IMR-90 (cell line): ENCODE data around the gene KATNB1. TPM values are rescaled to one million over a fixed set of nuclear protein-coding genes. Genes with fewer than 3 reads are reported as not detected.

ENCODE experiments used
- ATAC-seq: fragments of 200-7000 bp; cut with Tn5 transposase; 2 replicates; pipeline ENCODE4 v1.9.1; 2020; ENCODE audit warnings: low read depth, mild to moderate bottlenecking, moderate library complexity
- BruUV-seq: library from RNA; stranded (reverse); fragments of 400-500 nt; replicated peaks from 2 replicates; lab custom pipeline; 2021; lab: Mats Ljungman, UMichigan
- CTCF ChIA-PET: fragments of 300-600 bp; formaldehyde crosslinking; extraction: SDS; loops from one replicate; lab custom pipeline; 2021; ENCODE audit warnings: antibody characterized with exemption; lab: Yijun Ruan, JAX
- POLR2A ChIA-PET: fragments of 300-600 bp; sonication (Branson Sonifier 250); formaldehyde crosslinking; loops from one replicate; lab custom pipeline; 2022; ENCODE audit warnings: antibody characterized with exemption; ENCODE audit not compliant: unreplicated experiment; lab: Charles Lee
- DNase-seq: peaks from one replicate; pipeline ENCODE4 v3.0.0; 2013
- H2AFZ ChIP-seq: replicated peaks from 2 replicates; pipeline ENCODE3; 2013; ENCODE audit warnings: low read length, mild to moderate bottlenecking; ENCODE audit not compliant: poor library complexity
- H2AK5ac ChIP-seq: 2 replicates; pipeline ENCODE4 v1.6.1; 2013; ENCODE audit warnings: low read depth, low read length, inconsistent platforms
- H2AK9ac ChIP-seq: replicated peaks from 2 replicates; pipeline ENCODE3; 2013; ENCODE audit warnings: mild to moderate bottlenecking, low read depth, low read length, moderate library complexity; ENCODE audit not compliant: poor library complexity
- H2BK120ac ChIP-seq: 2 replicates; pipeline ENCODE4 v1.6.1; 2013; ENCODE audit warnings: low read depth, low read length, inconsistent platforms
- H2BK15ac ChIP-seq: 3 replicates; pipeline ENCODE4 v1.6.1; 2013; ENCODE audit warnings: low read depth, low read length, inconsistent platforms
- H2BK20ac ChIP-seq: 2 replicates; pipeline ENCODE4 v1.6.1; 2013; ENCODE audit warnings: low read depth, mild to moderate bottlenecking, inconsistent platforms, low read length, moderate library complexity
- H2BK5ac ChIP-seq: 2 replicates; pipeline ENCODE4 v1.6.1; 2013; ENCODE audit warnings: mild to moderate bottlenecking, low read depth, low read length, inconsistent platforms; ENCODE audit not compliant: poor library complexity, severe bottlenecking
- H3K14ac ChIP-seq: replicated peaks from 2 replicates; pipeline ENCODE4 v1.6.1; 2013; ENCODE audit warnings: low read depth, low read length, inconsistent platforms
- H3K18ac ChIP-seq: 2 replicates; pipeline ENCODE4 v1.6.1; 2013; ENCODE audit warnings: low read depth, low read length, control low read depth
- H3K23ac ChIP-seq: 2 replicates; pipeline ENCODE4 v1.6.1; 2013; ENCODE audit warnings: low read depth, low read length, inconsistent platforms
- H3K27ac ChIP-seq: 2 replicates; pipeline ENCODE4 v1.5.1; 2013; ENCODE audit warnings: mild to moderate bottlenecking, control low read depth, low read length; ENCODE audit not compliant: insufficient read depth
- H3K27me3 ChIP-seq: 2 replicates; pipeline ENCODE4 v1.6.1; 2013; ENCODE audit warnings: low read length; ENCODE audit not compliant: control insufficient read depth, insufficient read depth
- H3K36me3 ChIP-seq: 2 replicates; pipeline ENCODE4 v1.6.1; 2013; ENCODE audit warnings: low read length, mixed read lengths; ENCODE audit not compliant: control insufficient read depth, insufficient read depth
- H3K4ac ChIP-seq: 2 replicates; pipeline ENCODE4 v1.6.1; 2013; ENCODE audit warnings: low read depth, low read length, inconsistent platforms
- H3K4me1 ChIP-seq: 2 replicates; pipeline ENCODE4 v1.6.1; 2013; ENCODE audit warnings: low read length, mixed read lengths; ENCODE audit not compliant: control insufficient read depth, insufficient read depth
- H3K4me2 ChIP-seq: 2 replicates; pipeline ENCODE4 v1.6.1; 2013; ENCODE audit warnings: low read depth, mild to moderate bottlenecking, control low read depth, low read length, moderate library complexity
- H3K4me3 ChIP-seq: 2 replicates; pipeline ENCODE4 v1.5.1; 2013; ENCODE audit warnings: low read depth, mild to moderate bottlenecking, control low read depth, low read length, moderate library complexity; ENCODE audit not compliant: insufficient read depth
- H3K56ac ChIP-seq: 2 replicates; pipeline ENCODE4 v1.6.1; 2013; ENCODE audit warnings: low read length, inconsistent platforms; ENCODE audit not compliant: insufficient read depth; ENCODE audit errors: extremely low read depth
- H3K79me1 ChIP-seq, 2 experiments: 2 replicates each; pipeline ENCODE4 v1.6.1; 2013; ENCODE audit warnings: low read length in 2 of 2, inconsistent platforms in 1 of 2, low read depth in 1 of 2
- H3K9ac ChIP-seq: 2 replicates; pipeline ENCODE4 v1.6.1; 2013; ENCODE audit warnings: low read depth, low read length, control low read depth
- H3K9me1 ChIP-seq: 2 replicates; pipeline ENCODE4 v1.6.1; 2013; ENCODE audit warnings: low read length, inconsistent platforms; ENCODE audit not compliant: insufficient read depth
- H3K9me3 ChIP-seq: 2 replicates; pipeline ENCODE4 v1.6.1; 2013; ENCODE audit warnings: low read length; ENCODE audit not compliant: control insufficient read depth, insufficient read depth
- H4K20me1 ChIP-seq: 2 replicates; pipeline ENCODE4 v1.6.1; 2013; ENCODE audit warnings: low read length, inconsistent platforms; ENCODE audit not compliant: insufficient read depth
- H4K5ac ChIP-seq: 2 replicates; pipeline ENCODE4 v1.6.1; 2013; ENCODE audit warnings: mild to moderate bottlenecking, low read depth, low read length, control low read depth
- H4K8ac ChIP-seq, 2 experiments: 2 replicates each; pipeline ENCODE4 v1.6.1; 2013; ENCODE audit warnings: low read depth in 2 of 2, low read length in 2 of 2, control low read depth in 1 of 2, inconsistent platforms in 1 of 2
- H4K91ac ChIP-seq: 2 replicates; pipeline ENCODE4 v1.6.1; 2013; ENCODE audit warnings: low read depth, low read length, inconsistent platforms; ENCODE audit not compliant: insufficient read depth
- CEBPB ChIP-seq: IDR thresholded peaks from 2 replicates; pipeline ENCODE4 v1.6.1; 2012; ENCODE audit warnings: low read depth, low read length, improper control_type of control experiment
- CHD1 ChIP-seq: IDR thresholded peaks from 2 replicates; pipeline ENCODE4 v1.6.1; 2012; ENCODE audit warnings: low read depth, low read length, improper control_type of control experiment
- MAFK ChIP-seq: IDR thresholded peaks from 2 replicates; pipeline ENCODE4 v1.6.1; 2012; ENCODE audit warnings: low read depth, low read length, improper control_type of control experiment
- POLR2A ChIP-seq: IDR thresholded peaks from 2 replicates; pipeline ENCODE4 v1.6.1; 2012; ENCODE audit warnings: mild to moderate bottlenecking, low read depth, low read length
- RAD21 ChIP-seq: IDR thresholded peaks from 2 replicates; pipeline ENCODE4 v1.6.1; 2012; ENCODE audit warnings: low read length, improper control_type of control experiment
- RFX5 ChIP-seq: IDR thresholded peaks from 2 replicates; pipeline ENCODE4 v1.8.0; 2012; ENCODE audit warnings: low read depth, mild to moderate bottlenecking, low read length, moderate library complexity
- SMC3 ChIP-seq: fragments of 150-350 bp; IDR thresholded peaks from 2 replicates; pipeline ENCODE4 v1.6.1; 2016; ENCODE audit warnings: low read depth, mild to moderate bottlenecking, antibody characterized with exemption, low read length, moderate library complexity
- WGBS, 2 experiments: methylation state at CpG; one replicate each; pipeline versions ENCODE4 v1.1.5 to v1.1.7; 2013; ENCODE audit warnings: missing lambda C conversion rate in 2 of 2; ENCODE audit not compliant: insufficient read length in 1 of 2; ENCODE audit errors: extremely low coverage in 2 of 2; 5-methylcytosine and 5-hydroxymethylcytosine counted together
- dilution Hi-C: fragments of 300-500 bp; cut with HindIII; formaldehyde crosslinking; loops from one replicate; pipeline ENCODE4 v1.14.3; 2018; ENCODE audit warnings: low sequenced_read_pairs; ENCODE audit not compliant: unreplicated experiment
- in situ Hi-C: fragments of 300-500 bp; cut with MboI; formaldehyde crosslinking; loops from 3 replicates; pipeline ENCODE4 v1.14.3; 2019; ENCODE audit warnings: low sequenced_read_pairs, inconsistent platforms, mixed read lengths
- intact Hi-C: fragments of 100-400 bp; cut with micrococcal nuclease; formaldehyde crosslinking; loops from 2 replicates; pipeline ENCODE4 v1.10.0; 2022
- polyA plus RNA-seq, 3 experiments: library from polyadenylated mRNA; depleted of rRNA; stranded (reverse); fragments of >200 nt; gene quantifications; 2 replicates each; pipeline ENCODE4 v1.2.3, GENCODE V29; 2012; ENCODE audit warnings: low replicate concordance in 1 of 3
- total RNA-seq: library from RNA; depleted of rRNA; stranded (reverse); fragments of >200 nt; gene quantifications from 2 replicates; pipeline ENCODE4 v1.2.3, GENCODE V29; 2012
- TF ChIP-seq, protein P1 (sequence below): fragments of 150-350 bp; IDR thresholded peaks from 2 replicates; pipeline ENCODE4 v1.6.1; 2017; ENCODE audit warnings: mild to moderate bottlenecking, antibody characterized with exemption, low read length, low read depth

The KATNB1 gene
- total and polyA plus RNA-seq, 2 of the 4 experiments (the other 2 are of a cell fraction): 10.9 to 23.5 TPM

GRCh38 chr16:57690782-57691471 is 44.6 kb upstream of the KATNB1 start:
- CTCF ChIA-PET: no interaction called here
- intact Hi-C loops: no loop called here

More at GRCh38 chr16:57690782-57691471, 44.6 kb upstream of the KATNB1 start:
- in situ Hi-C loops (no loop called here), dilution Hi-C loops (no loop called here)
- Histone ChIP-seq H3K4ac (no peak overlapping the region), H3K14ac (no peak overlapping the region), H3K4me3 (no peak overlapping the region), H4K5ac (no peak overlapping the region), H3K36me3 (no peaks in the 10 kb centered on the region), H4K20me1 (no peaks in the 10 kb centered on the region), H3K23ac (no peak overlapping the region), H3K4me2 (no peak overlapping the region), H3K9me3 (no peaks in the 10 kb centered on the region), H4K91ac (no peak overlapping the region), H3K27me3 (peaks cover 77% of the 10 kb centered on the region), H3K9me1 (no peaks in the 10 kb centered on the region), H3K18ac (no peak overlapping the region), H2BK120ac (no peak overlapping the region), H3K27ac (no peak overlapping the region), H2AK9ac (no peak overlapping the region), H3K79me1 (no peaks in the 10 kb centered on the region), H3K56ac (no peak overlapping the region), H2BK20ac (no peak overlapping the region), H2AFZ (no peak overlapping the region), H2AK5ac (no peak overlapping the region), H4K8ac (no peak overlapping the region), H3K4me1 (no peaks in the 10 kb centered on the region), H2BK5ac (no peak overlapping the region), H3K9ac (no peak overlapping the region), H2BK15ac (no peak overlapping the region)
- 86% methylated on average over 1 of the region's 4 CpGs; no CpG with 5 or more reads in 1 of the 2 experiments for WGBS, 2 experiments
- DNase-seq: peak; percentile 7
- TF ChIP-seq CHD1 (no peak), CEBPB (no peak; the same call in 1 of the 2 replicates), RFX5 (no peak), POLR2A (no peak), RAD21 (no peak), MAFK (no peak), SMC3 (no peak)
- TF ChIP-seq, protein P1, sequence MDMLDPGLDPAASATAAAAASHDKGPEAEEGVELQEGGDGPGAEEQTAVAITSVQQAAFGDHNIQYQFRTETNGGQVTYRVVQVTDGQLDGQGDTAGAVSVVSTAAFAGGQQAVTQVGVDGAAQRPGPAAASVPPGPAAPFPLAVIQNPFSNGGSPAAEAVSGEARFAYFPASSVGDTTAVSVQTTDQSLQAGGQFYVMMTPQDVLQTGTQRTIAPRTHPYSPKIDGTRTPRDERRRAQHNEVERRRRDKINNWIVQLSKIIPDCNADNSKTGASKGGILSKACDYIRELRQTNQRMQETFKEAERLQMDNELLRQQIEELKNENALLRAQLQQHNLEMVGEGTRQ: no peak
- no TSS peak for BruUV-seq
- no peak for ATAC-seq
- POLR2A ChIA-PET: no interaction called here
